Breast epithelium (tissue), 4 donors: ENCODE data around the gene TNS3. TPM values are rescaled to one million over a fixed set of nuclear protein-coding genes. Genes with fewer than 3 reads are reported as not detected.

Experiments used
- DNase-seq, 2 donors: peaks; one replicate each; pipeline ENCODE4 v3.0.0-alpha.2; 2019; ENCODE audit warnings: low spot score in 2 of 2
- H3K27ac ChIP-seq, 2 donors: fragments of 200-600 bp; sonication (generic) in 1 of 2; one replicate each; pipeline ENCODE4 v1.5.1; 2016 to 2019; ENCODE audit warnings: mild to moderate bottlenecking in 1 of 2
- H3K27me3 ChIP-seq, 2 donors: fragments of 200-600 bp; sonication (generic) in 1 of 2; one replicate each; pipeline versions ENCODE4 v1.5.1 to v1.6.0; 2017 to 2019; ENCODE audit warnings: control low read depth in 1 of 2, mild to moderate bottlenecking in 1 of 2
- H3K36me3 ChIP-seq: fragments of 200-600 bp; one replicate; pipeline ENCODE4 v1.5.1; 2019
- H3K4me1 ChIP-seq, 2 donors: fragments of 200-600 bp; sonication (generic); one replicate each; pipeline ENCODE4 v1.5.1; 2016 to 2019; ENCODE audit warnings: control low read depth in 1 of 2
- H3K4me3 ChIP-seq, 3 donors: fragments of 200-600 bp; sonication (generic); 1 replicate in 2 of 3; 2 replicates in 1 of 3; pipeline ENCODE4 v1.5.1; 2016 to 2019; ENCODE audit warnings: mild to moderate bottlenecking in 3 of 3, moderate library complexity in 2 of 3
- H3K9me3 ChIP-seq, 2 donors: fragments of 200-600 bp; sonication (generic) in 1 of 2; one replicate each; pipeline ENCODE4 v1.5.1; 2016 to 2019; ENCODE audit warnings: control low read depth in 1 of 2
- CTCF ChIP-seq, 3 donors: fragments of 450-650 bp; IDR thresholded peaks; one replicate each; pipeline ENCODE4 v1.5.1; 2016 to 2017; ENCODE audit warnings: antibody characterized with exemption in 3 of 3, mild to moderate bottlenecking in 3 of 3, moderate library complexity in 3 of 3
- POLR2A ChIP-seq: fragments of 450-650 bp; IDR thresholded peaks from one replicate; pipeline ENCODE4 v1.6.1; 2016; ENCODE audit warnings: antibody characterized with exemption, mild to moderate bottlenecking, moderate library complexity
- POLR2AphosphoS5 ChIP-seq, 3 donors: sonication (generic); formaldehyde crosslinking; IDR thresholded peaks; one replicate each; pipeline ENCODE4 v1.6.1; 2017; ENCODE audit warnings: antibody characterized with exemption in 3 of 3
- intact Hi-C: fragments of 100-400 bp; cut with DNase I; formaldehyde crosslinking; loops from one replicate; pipeline ENCODE4 v1.15.1; 2023; ENCODE audit warnings: low total_unique reads
- total RNA-seq, 3 donors: library from RNA; depleted of rRNA; stranded (reverse); fragments of >200 nt; gene quantifications; one replicate each; pipeline ENCODE4 v1.1.0, GENCODE V29; 2016

Gene TNS3
- total RNA-seq, 3 donors from 2014 or later = 41.0 to 78.1 (median 56.2) TPM

GRCh38 chr7:47333554-47333887 is 248.4 kb downstream of the TNS3 start:
- Histone ChIP-seq H3K27me3 (no peaks in the 10 kb centered on the region), H3K4me3 (no peak overlapping the region), H3K27ac (no peak overlapping the region), H3K4me1 (peaks cover 3 to 6% of the 10 kb centered on the region in 2 donors), H3K9me3 (no peaks in the 10 kb centered on the region), H3K36me3 (no peaks in the 10 kb centered on the region)
- intact Hi-C loops = no loop called here
- no peak for DNase-seq
- TF ChIP-seq CTCF (IDR thresholded peaks at IDR 0.05) = no peak

- no peak for TF ChIP-seq POLR2AphosphoS5 (IDR thresholded peaks at IDR 0.05)
- TF ChIP-seq POLR2A = no peak
- no peak for TF ChIP-seq CTCF (IDR thresholded peaks at IDR 0.05)
- intact Hi-C loops = no loop called here
- Histone ChIP-seq H3K4me3 (no peak overlapping the region), H3K4me1 (peaks cover 6 to 10% of the 10 kb centered on the region in 2 donors), H3K9me3 (no peaks in the 10 kb centered on the region), H3K27ac (no peak overlapping the region), H3K36me3 (no peaks in the 10 kb centered on the region), H3K27me3 (no peaks in the 10 kb centered on the region)
- DNase-seq = no peak
Observed at GRCh38 chr7:47332681-47333553, 249.0 kb downstream of the TNS3 start.

- no peaks in the 10 kb centered on the region for H3K36me3 ChIP-seq
- DNase-seq = peak in 1 of 2 donors; percentile 14
- no peaks in the 10 kb centered on the region for H3K27me3 ChIP-seq
- H3K27ac ChIP-seq = no peak overlapping the region
- no peak overlapping the region for H3K4me3 ChIP-seq
- TF ChIP-seq POLR2AphosphoS5 (IDR thresholded peaks at IDR 0.05) (no peak), POLR2A (no peak), CTCF (IDR thresholded peaks at IDR 0.05) (no peak)
- H3K4me1 ChIP-seq = peaks cover 10% of the 10 kb centered on the region in 2 donors
- intact Hi-C loops = no loop called here
- no peaks in the 10 kb centered on the region for H3K9me3 ChIP-seq
Observed at GRCh38 chr7:47332213-47332612, 249.7 kb downstream of the TNS3 start.

- TF ChIP-seq CTCF (IDR thresholded peaks at IDR 0.05) (no peak), POLR2AphosphoS5 (IDR thresholded peaks at IDR 0.05) (no peak), POLR2A (no peak)
- H3K9me3 ChIP-seq = no peaks in the 10 kb centered on the region
- no peaks in the 10 kb centered on the region for H3K27me3 ChIP-seq
- H3K27ac ChIP-seq = no peak overlapping the region
- DNase-seq = peak in 1 of 2 donors; percentile 11
- intact Hi-C loops = no loop called here
- H3K4me1 ChIP-seq = peaks cover 10% of the 10 kb centered on the region in 2 donors
- H3K4me3 ChIP-seq = no peak overlapping the region
- H3K36me3 ChIP-seq = no peaks in the 10 kb centered on the region
Observed at GRCh38 chr7:47331179-47331565, 250.7 kb downstream of the TNS3 start.

GRCh38 chr7:47330561-47331178 is 251.2 kb downstream of the TNS3 start:
- Histone ChIP-seq H3K9me3 (no peaks in the 10 kb centered on the region), H3K27me3 (no peaks in the 10 kb centered on the region), H3K4me3 (no peak overlapping the region), H3K36me3 (no peaks in the 10 kb centered on the region), H3K4me1 (peaks cover 10% of the 10 kb centered on the region in 2 donors), H3K27ac (no peak overlapping the region)
- DNase-seq = peak in 1 of 2 donors; percentile 13
- intact Hi-C loops = no loop called here
- TF ChIP-seq POLR2AphosphoS5 (IDR thresholded peaks at IDR 0.05) (no peak), CTCF (IDR thresholded peaks at IDR 0.05) (no peak), POLR2A (no peak)
